Ovary (tissue), 9 donors: ENCODE measurements around the gene TBX6. TPM values are rescaled to one million over a fixed set of nuclear protein-coding genes. Genes with fewer than 3 reads are reported as not detected.

Experiments
- DNase-seq, 5 donors: peaks; one replicate each; pipeline ENCODE4 v3.0.0-alpha.2; 2019 to 2020
- H3K27ac ChIP-seq, 2 donors: fragments of 200-600 bp; one replicate each; pipeline versions ENCODE4 v1.5.1 to v1.8.0; 2019 to 2022
- H3K27me3 ChIP-seq: fragments of 200-600 bp; one replicate; pipeline ENCODE4 v1.8.0; 2022
- H3K36me3 ChIP-seq: fragments of 200-600 bp; sonication (generic); one replicate; pipeline ENCODE4 v1.5.1; 2019
- H3K4me1 ChIP-seq: one replicate; pipeline ENCODE4 v1.8.1; 2013; ENCODE audit warnings: mild to moderate bottlenecking, moderate library complexity; ENCODE audit not compliant: insufficient read depth
- H3K4me3 ChIP-seq: fragments of 200-600 bp; sonication (generic); one replicate; pipeline ENCODE4 v1.5.1; 2017
- H3K9me3 ChIP-seq, 2 donors: fragments of 200-600 bp in 1 of 2; sonication (generic) in 1 of 2; one replicate each; pipeline versions ENCODE4 v1.5.1 to v1.8.1; 2013 to 2019; ENCODE audit warnings: mild to moderate bottlenecking in 1 of 2, moderate library complexity in 1 of 2
- EP300 ChIP-seq: sonication (generic); formaldehyde crosslinking; IDR thresholded peaks from one replicate; pipeline ENCODE4 v1.6.1; 2017; ENCODE audit warnings: antibody characterized with exemption
- POLR2A ChIP-seq: fragments of 450-650 bp; IDR thresholded peaks from one replicate; pipeline ENCODE4 v1.6.1; 2017; ENCODE audit warnings: antibody characterized with exemption, mild to moderate bottlenecking, moderate library complexity
- WGBS, 3 donors: extraction: QIAGEN DNeasy Blood & Tissue Kit in 1 of 3; methylation state at CpG; one replicate each; pipeline versions ENCODE4 v1.1.5 to v1.1.7; 2013 to 2017; 5-methylcytosine and 5-hydroxymethylcytosine counted together
- intact Hi-C, 4 donors: fragments of 100-400 bp; cut with DNase I; formaldehyde crosslinking; loops; one replicate each; pipeline versions ENCODE4 v1.11.0 to v1.15.1; 2022 to 2023
- polyA plus RNA-seq, 2 donors: library from polyadenylated mRNA; stranded (reverse); fragments of 200-250 nt in 1 of 2; fragments of 350-450 nt in 1 of 2; fragmentation: Illumina TruSeq in 1 of 2; extraction: RNeasy Lipid Tissue Mini Kit (QIAGEN cat#74804) in 1 of 2; gene quantifications; one replicate each; pipeline ENCODE4 v1.2.3, GENCODE V29; 2013 to 2014
- total RNA-seq, 7 donors: library from RNA; depleted of rRNA in 2 of 7; stranded (reverse); fragments of >200 nt in 2 of 7; fragmentation: NEBNext Ultra II Directional in 3 of 7; extraction: Animal tissue kit (Norgen Biotek cat#: 25700) in 3 of 7; gene quantifications; one replicate each; pipeline versions ENCODE4 v1.1.0 to v1.2.4, GENCODE V29; 2016 to 2023
- TF ChIP-seq, protein P1 (sequence below), 3 donors: fragments of 450-650 bp in 2 of 3; fragments of 200-600 bp in 1 of 3; IDR thresholded peaks; one replicate each; pipeline versions ENCODE4 v1.5.1 to v1.8.0; 2016 to 2022; ENCODE audit warnings: antibody characterized with exemption in 3 of 3, mild to moderate bottlenecking in 1 of 3
- donor health status: DM: no; HTN: no; CAD: no; lungs with moderate emphysema.
- donor health status: DM: no; HTN: no; CAD: no.
- donor health status: Bipolar disorder and iron deficiency.
- donor health status: DM: yes; HTN: yes; CAD: no.
- donor health status: DM: no; HTN: no; CAD: no.
- donor health status: DM: yes; HTN: yes; CAD: no.

The TBX6 gene
- total and polyA plus RNA-seq, 9 donors = 0.08 to 1.5 (median 0.75) TPM

DNA sequence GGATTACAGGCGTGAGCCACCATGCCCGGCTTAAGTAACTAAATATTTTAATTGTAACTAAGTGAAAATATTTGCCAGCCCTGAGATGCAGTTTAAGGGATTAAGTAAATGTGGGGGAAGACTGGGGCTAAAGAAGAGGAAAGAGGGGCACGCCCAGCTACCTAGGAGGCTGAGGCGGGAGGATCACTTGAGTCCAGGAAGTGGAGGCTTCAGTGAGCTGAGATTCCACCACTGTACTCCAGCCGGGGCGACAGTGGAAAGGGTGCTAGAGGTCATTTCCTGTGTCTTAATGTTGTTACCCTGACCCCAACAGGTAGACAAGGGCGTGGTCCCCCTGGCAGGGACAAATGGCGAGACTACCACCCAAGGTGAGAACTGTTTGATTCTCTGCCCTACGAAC lies 23.4 kb downstream of the TBX6 start:
- TF ChIP-seq EP300 (no peak), POLR2A (no peak)
- TF ChIP-seq, protein P1, sequence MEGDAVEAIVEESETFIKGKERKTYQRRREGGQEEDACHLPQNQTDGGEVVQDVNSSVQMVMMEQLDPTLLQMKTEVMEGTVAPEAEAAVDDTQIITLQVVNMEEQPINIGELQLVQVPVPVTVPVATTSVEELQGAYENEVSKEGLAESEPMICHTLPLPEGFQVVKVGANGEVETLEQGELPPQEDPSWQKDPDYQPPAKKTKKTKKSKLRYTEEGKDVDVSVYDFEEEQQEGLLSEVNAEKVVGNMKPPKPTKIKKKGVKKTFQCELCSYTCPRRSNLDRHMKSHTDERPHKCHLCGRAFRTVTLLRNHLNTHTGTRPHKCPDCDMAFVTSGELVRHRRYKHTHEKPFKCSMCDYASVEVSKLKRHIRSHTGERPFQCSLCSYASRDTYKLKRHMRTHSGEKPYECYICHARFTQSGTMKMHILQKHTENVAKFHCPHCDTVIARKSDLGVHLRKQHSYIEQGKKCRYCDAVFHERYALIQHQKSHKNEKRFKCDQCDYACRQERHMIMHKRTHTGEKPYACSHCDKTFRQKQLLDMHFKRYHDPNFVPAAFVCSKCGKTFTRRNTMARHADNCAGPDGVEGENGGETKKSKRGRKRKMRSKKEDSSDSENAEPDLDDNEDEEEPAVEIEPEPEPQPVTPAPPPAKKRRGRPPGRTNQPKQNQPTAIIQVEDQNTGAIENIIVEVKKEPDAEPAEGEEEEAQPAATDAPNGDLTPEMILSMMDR (IDR thresholded peaks at IDR 0.05) = no peak
- Histone ChIP-seq H3K36me3 (no peaks in the 10 kb centered on the region), H3K27ac (no peak overlapping the region), H3K27me3 (no peaks in the 10 kb centered on the region), H3K4me3 (no peak overlapping the region), H3K4me1 (peaks cover 20% of the 10 kb centered on the region), H3K9me3 (no peaks in the 10 kb centered on the region)
- intact Hi-C loops = loop anchor here in 1 of 4 donors (10.0 kb wide), 1 partner anchor 336 kb away; the partner anchor contains the start of gene ZNF771
- DNase-seq = no peak
- WGBS, 3 donors = 74 to 80% (median 80%) methylated on average over 9 of the region's 9 CpGs

DNA sequence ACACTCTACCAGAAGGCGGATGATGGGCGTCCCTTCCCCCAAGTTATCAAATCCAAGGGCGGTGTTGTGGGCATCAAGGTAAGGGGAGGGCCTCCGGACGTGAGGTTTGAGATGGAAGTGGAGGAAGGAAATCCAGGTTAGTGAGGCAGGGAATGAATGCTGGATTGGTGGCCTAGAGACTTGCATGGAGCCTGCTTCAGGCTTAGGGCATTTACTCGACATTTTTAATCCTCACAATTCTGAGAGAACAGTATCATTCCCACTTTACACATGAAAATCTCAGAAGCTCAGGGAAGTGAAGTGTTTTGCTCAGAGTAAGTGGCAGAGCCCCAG lies 24.2 kb downstream of the TBX6 start:
- DNase-seq = no peak
- Histone ChIP-seq H3K36me3 (no peaks in the 10 kb centered on the region), H3K4me1 (peaks cover 21% of the 10 kb centered on the region), H3K4me3 (no peak overlapping the region), H3K9me3 (no peaks in the 10 kb centered on the region), H3K27ac (peak overlapping the region in 1 of 2 donors; percentile 99), H3K27me3 (no peaks in the 10 kb centered on the region)
- TF ChIP-seq, protein P1 (IDR thresholded peaks at IDR 0.05) = no peak
- no peak for TF ChIP-seq POLR2A
- TF ChIP-seq EP300 = no peak
- intact Hi-C loops = loop anchor here in 1 of 4 donors (10.0 kb wide), 1 partner anchor 337 kb away; the partner anchor contains the start of gene ZNF771
- WGBS, 3 donors = 52 to 71% (median 56%) methylated on average over 6 of the region's 6 CpGs

DNA sequence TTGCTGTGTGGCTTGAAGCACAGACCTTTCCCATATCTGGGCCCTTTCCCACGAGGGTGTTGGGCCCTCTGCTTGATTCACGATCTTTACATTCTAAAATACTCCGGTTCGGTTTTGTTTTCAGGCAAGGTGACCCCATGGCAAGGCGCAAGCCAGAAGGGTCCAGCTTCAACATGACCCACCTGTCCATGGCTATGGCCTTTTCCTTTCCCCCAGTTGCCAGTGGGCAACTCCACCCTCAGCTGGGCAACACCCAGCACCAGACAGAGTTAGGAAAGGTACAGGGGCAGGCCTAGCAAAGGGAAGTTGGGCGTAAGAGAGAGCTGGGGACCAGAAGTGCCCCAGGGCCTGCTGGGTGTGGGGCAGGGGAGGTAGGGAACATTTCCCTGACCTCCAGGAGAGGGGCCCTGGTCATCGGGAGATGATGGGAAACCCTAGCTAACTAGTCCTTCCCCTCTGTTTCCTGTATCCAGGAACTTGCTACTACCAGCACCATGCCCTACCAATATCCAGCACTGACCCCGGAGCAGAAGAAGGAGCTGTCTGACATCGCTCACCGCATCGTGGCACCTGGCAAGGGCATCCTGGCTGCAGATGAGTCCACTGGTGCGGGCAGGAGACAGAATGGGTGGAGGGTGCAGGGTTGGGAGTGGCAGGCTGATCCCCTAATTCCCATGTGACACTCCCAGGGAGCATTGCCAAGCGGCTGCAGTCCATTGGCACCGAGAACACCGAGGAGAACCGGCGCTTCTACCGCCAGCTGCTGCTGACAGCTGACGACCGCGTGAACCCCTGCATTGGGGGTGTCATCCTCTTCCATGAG lies 24.8 kb downstream of the TBX6 start:
- no peak for TF ChIP-seq POLR2A
- no peak for TF ChIP-seq EP300
- TF ChIP-seq, protein P1 (IDR thresholded peaks at IDR 0.05) = no peak
- H3K36me3 ChIP-seq = no peaks in the 10 kb centered on the region
- DNase-seq = peak in 3 of 5 donors; percentile 51 to 57 (median 52)

DNA sequence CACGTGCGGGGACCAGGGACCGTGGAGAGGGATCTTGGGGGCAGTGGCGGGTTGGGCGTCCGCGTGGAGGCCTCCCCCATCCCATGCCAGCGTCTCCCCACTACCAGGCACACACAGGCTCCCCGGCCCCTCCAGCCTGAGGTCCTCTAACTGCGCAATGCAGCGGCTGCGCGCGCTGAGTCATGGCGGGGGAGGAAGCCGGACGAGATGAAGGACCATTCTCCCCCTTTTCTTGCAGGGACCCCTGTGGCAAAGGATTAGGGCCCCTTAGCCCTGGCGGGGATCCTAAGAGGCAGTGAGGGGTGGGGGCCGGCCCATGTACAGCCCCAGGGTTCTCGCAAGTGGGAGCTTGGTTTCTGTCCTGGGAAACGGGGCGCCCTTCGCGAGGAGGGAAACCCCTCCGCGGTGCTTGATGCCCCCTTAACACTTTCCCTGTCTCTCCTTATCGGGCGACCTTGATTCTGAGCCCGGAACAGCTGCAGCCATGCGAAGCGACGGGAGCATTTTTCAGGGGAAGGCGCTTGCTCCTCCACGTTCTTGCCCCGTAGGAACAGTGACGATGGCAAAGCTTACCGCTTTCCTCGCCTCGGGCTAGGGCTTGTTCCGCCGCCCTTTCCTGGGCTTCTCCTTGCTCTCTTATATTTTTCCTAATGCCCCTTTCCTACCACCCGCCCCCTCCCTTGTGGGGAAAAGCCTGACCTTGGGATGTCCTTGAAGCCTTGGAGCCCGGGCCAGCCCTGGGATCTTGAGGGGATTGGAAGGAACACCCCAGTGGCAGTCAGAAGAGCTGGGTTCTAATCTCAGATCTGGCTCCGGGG lies 25.6 kb downstream of the TBX6 start:
- peak overlapping the region; percentile 97 for H3K4me3 ChIP-seq
- H3K36me3 ChIP-seq = no peaks in the 10 kb centered on the region
- no peaks in the 10 kb centered on the region for H3K27me3 ChIP-seq
- TF ChIP-seq, protein P1 (IDR thresholded peaks at IDR 0.05) = peak in 1 of 3 donors; percentile 29
- no peak for TF ChIP-seq POLR2A
- H3K4me1 ChIP-seq = peaks cover 21% of the 10 kb centered on the region
- intact Hi-C loops = loop anchor here in 2 of 4 donors (2.0 to 10.0 kb wide), 2 partner anchors 27 to 339 kb away; partner anchors contain the start of gene ZNF771 (in 1 of the 2)
- peak in 3 of 5 donors; percentile 45 to 82 (median 75) for DNase-seq
- no peaks in the 10 kb centered on the region for H3K9me3 ChIP-seq
- H3K27ac ChIP-seq = peak overlapping the region; percentile 80 to 99
- 1% methylated on average over 41 to 44 of the region's 44 CpGs for WGBS, 3 donors

More for the DNA sequence above, 24.8 kb downstream of the TBX6 start:
- intact Hi-C loops = loop anchor here in 1 of 4 donors (10.0 kb wide), 1 partner anchor 338 kb away; the partner anchor contains the start of gene ZNF771
- peak overlapping the region; percentile 97 for H3K4me3 ChIP-seq
- H3K27ac ChIP-seq = peak overlapping the region; percentile 80 to 99
- no peaks in the 10 kb centered on the region for H3K27me3 ChIP-seq
- peaks cover 21% of the 10 kb centered on the region for H3K4me1 ChIP-seq
- 15 to 40% (median 15%) methylated on average over 21 of the region's 21 CpGs for WGBS, 3 donors
- no peaks in the 10 kb centered on the region for H3K9me3 ChIP-seq
